SK-N-SH treated with all-trans-retinoic acid at 6 μM for 48 hours (cell line): ENCODE data around the gene FOXF1.

Experiments used
- ATAC-seq: fragments of 200-7000 bp; cut with Tn5 transposase; 3 replicates; pipeline ENCODE4 v1.9.1; 2020; ENCODE audit warnings: mild to moderate bottlenecking, moderate library complexity
- ARNTL ChIP-seq: fragments of 450-650 bp; formaldehyde crosslinking; IDR thresholded peaks from 2 replicates; pipeline ENCODE4 v1.5.0; 2020; ENCODE audit warnings: low read depth, mild to moderate bottlenecking, moderate library complexity, borderline replicate concordance
- CREB5 ChIP-seq: fragments of 250-450 bp; sonication (Bioruptor Pico); IDR thresholded peaks from 2 replicates; pipeline ENCODE4 v1.5.1; 2020; ENCODE audit warnings: low read depth, mild to moderate bottlenecking, moderate library complexity
- CSDC2 ChIP-seq: fragments of 250-450 bp; sonication (Bioruptor Pico); IDR thresholded peaks from 2 replicates; pipeline ENCODE4 v1.5.0; 2020; ENCODE audit warnings: mild to moderate bottlenecking, moderate library complexity
- CSRNP3 ChIP-seq: fragments of 250-450 bp; sonication (Bioruptor Pico); IDR thresholded peaks from 2 replicates; pipeline ENCODE4 v1.5.1; 2021; ENCODE audit warnings: mild to moderate bottlenecking, moderate library complexity
- ESRRG ChIP-seq: fragments of 250-450 bp; sonication (Bioruptor Pico); IDR thresholded peaks from 2 replicates; pipeline ENCODE4 v1.6.1; 2021; ENCODE audit warnings: mild to moderate bottlenecking
- GLIS3 ChIP-seq: fragments of 250-450 bp; sonication (Bioruptor Pico); IDR thresholded peaks from 2 replicates; pipeline ENCODE4 v1.5.0; 2020; ENCODE audit warnings: mild to moderate bottlenecking, moderate library complexity
- ISL1 ChIP-seq: fragments of 250-450 bp; sonication (Bioruptor Pico); IDR thresholded peaks from 2 replicates; pipeline ENCODE4 v2.1.2; 2022; ENCODE audit warnings: mild to moderate bottlenecking, moderate library complexity
- OSR1 ChIP-seq: fragments of 250-450 bp; sonication (Bioruptor Pico); IDR thresholded peaks from 2 replicates; pipeline ENCODE4 v1.8.0; 2022; ENCODE audit warnings: moderate library complexity, mild to moderate bottlenecking, inconsistent platforms
- POU6F1 ChIP-seq: fragments of 250-450 bp; sonication (Bioruptor Pico); IDR thresholded peaks from 2 replicates; pipeline ENCODE4 v1.8.0; 2021; ENCODE audit warnings: low read depth, mild to moderate bottlenecking, moderate library complexity, borderline replicate concordance
- PPARA ChIP-seq: fragments of 250-450 bp; sonication (Bioruptor Pico); IDR thresholded peaks from 2 replicates; pipeline ENCODE4 v1.5.0; 2020; ENCODE audit warnings: mild to moderate bottlenecking, borderline replicate concordance
- RARB ChIP-seq: fragments of 250-450 bp; sonication (Bioruptor Pico); IDR thresholded peaks from 2 replicates; pipeline ENCODE4 v1.8.0; 2021; ENCODE audit warnings: mild to moderate bottlenecking, moderate library complexity
- SNAI2 ChIP-seq: fragments of 250-450 bp; sonication (Bioruptor Pico); IDR thresholded peaks from 2 replicates; pipeline ENCODE4 v1.5.0; 2020; ENCODE audit warnings: mild to moderate bottlenecking, moderate library complexity
- TCF4 ChIP-seq: fragments of 250-450 bp; sonication (Bioruptor Pico); IDR thresholded peaks from 2 replicates; pipeline ENCODE4 v1.8.0; 2021; ENCODE audit warnings: mild to moderate bottlenecking, moderate library complexity, borderline replicate concordance
- TOX ChIP-seq: fragments of 250-450 bp; sonication (Bioruptor Pico); IDR thresholded peaks from 2 replicates; pipeline ENCODE4 v1.8.0; 2021; ENCODE audit warnings: mild to moderate bottlenecking, moderate library complexity, borderline replicate concordance
- TSHZ2 ChIP-seq: fragments of 250-450 bp; sonication (Bioruptor Pico); IDR thresholded peaks from 2 replicates; pipeline ENCODE4 v1.5.0; 2020; ENCODE audit warnings: mild to moderate bottlenecking, moderate library complexity
- ZC3H10 ChIP-seq: fragments of 250-450 bp; sonication (Bioruptor Pico); IDR thresholded peaks from 2 replicates; pipeline ENCODE4 v1.5.1; 2021; ENCODE audit warnings: mild to moderate bottlenecking, moderate library complexity
- ZNF8 ChIP-seq: fragments of 450-650 bp; formaldehyde crosslinking; IDR thresholded peaks from 2 replicates; pipeline ENCODE4 v1.5.0; 2020; ENCODE audit warnings: mild to moderate bottlenecking, moderate library complexity

The FOXF1 gene

GRCh38 chr16:86534779-86535615, 24.7 kb downstream of the FOXF1 start (continued):
- no peak for TF ChIP-seq CREB5
- no peak for TF ChIP-seq ARNTL (CRISPR knock-in tag)
- TF ChIP-seq GLIS3 (CRISPR knock-in tag), result no peak
- TF ChIP-seq, all 23 proteins: peak for 0

GRCh38 chr16:86536621-86537020, 26.3 kb downstream of the FOXF1 start:
- no peak for ATAC-seq
- no peak for TF ChIP-seq POU6F1 (CRISPR knock-in tag)
- no peak for TF ChIP-seq CSDC2 (CRISPR knock-in tag)
- TF ChIP-seq ZNF8 (CRISPR knock-in tag), result no peak
- no peak for TF ChIP-seq PPARA (CRISPR knock-in tag)

GRCh38 chr16:86537486-86537885, 27.2 kb downstream of the FOXF1 start:
- TF ChIP-seq PPARA (CRISPR knock-in tag) (no peak), TOX (CRISPR knock-in tag) (no peak), TCF4 (CRISPR knock-in tag) (no peak), TSHZ2 (no peak), GLIS3 (CRISPR knock-in tag) (no peak), OSR1 (CRISPR knock-in tag) (no peak), RARB (CRISPR knock-in tag) (no peak), CSRNP3 (CRISPR knock-in tag) (no peak), CREB5 (no peak), CSDC2 (CRISPR knock-in tag) (no peak), POU6F1 (CRISPR knock-in tag) (no peak), ISL1 (no peak), SNAI2 (no peak), ESRRG (CRISPR knock-in tag) (no peak), ZC3H10 (CRISPR knock-in tag) (no peak)
- no peak for ATAC-seq
